ENCODE results near the gene ARHGAP6. TPM values are rescaled to one million over a fixed set of nuclear protein-coding genes. Genes with fewer than 3 reads are reported as not detected.
A peak's percentile ranks its signal among the peaks of the same experiment; 100 is the strongest.

ARHGAP6 gene
- total and polyA plus RNA-seq, 9 of the 15 experiments (the other 6 are each of a cell fraction or from before 2014, with no cell fraction given) = 12.5 to 63.6 (median 41.8) TPM

- POLR2A ChIA-PET = no interaction called here
- Histone ChIP-seq H3K36me3 (ENCODE audit: control insufficient read depth, insufficient read depth, low read length) (no peaks in the 10 kb centered on the region), H3K4me3 (no peak overlapping the region), H3K4me2 (ENCODE audit: insufficient read depth, low read length) (no peak overlapping the region), H3K9ac (ENCODE audit: insufficient read depth in 1 of 2, low read depth in 2 of 2, low read length in 2 of 2) (no peak overlapping the region), H3K9me1 (ENCODE audit: control insufficient read depth, insufficient read depth, low read length) (no peaks in the 10 kb centered on the region), H3K4me1 (replicated peaks in 1 of 2; ENCODE audit: control insufficient read depth in 2 of 2, insufficient read depth in 2 of 2, low read length in 2 of 2) (no peaks in the 10 kb centered on the region), H3K27me3 (ENCODE audit: control insufficient read depth in 2 of 2, insufficient read depth in 2 of 2, low read length in 2 of 2) (no peaks in the 10 kb centered on the region), H3K9me3 (replicated peaks; ENCODE audit: control insufficient read depth, insufficient read depth, low read depth, low read length) (no peaks in the 10 kb centered on the region), H2AFZ (ENCODE audit: low read depth, low read length) (no peak overlapping the region), H4K20me1 (replicated peaks; ENCODE audit: control insufficient read depth, insufficient read depth, low read length) (no peaks in the 10 kb centered on the region), H3K27ac (ENCODE audit: extremely low read depth, low read depth, low read length) (no peak overlapping the region), H3K79me2 (ENCODE audit: control insufficient read depth, insufficient read depth, low read length) (no peaks in the 10 kb centered on the region)
- ATAC-seq (no peak), FAIRE-seq (no peak), DNase-seq (ENCODE audit: extremely low read depth in 1 of 4, low spot score in 3 of 4) (no peak)
- BruUV-seq (replicated peaks) = no TSS peak
- TF ChIP-seq ZNF324 (CRISPR knock-in tag; IDR thresholded peaks at IDR 0.05) = peak; percentile 89
- TF ChIP-seq MNT (conservative IDR thresholded peaks at IDR 0.05) = no peak
- CTCF ChIA-PET (ENCODE audit: low intra/inter-chr PET ratio) = no interaction called here
- intact Hi-C loops (cut with micrococcal nuclease) (no loop called here), in situ Hi-C loops (cut with MboI) (no loop called here)
These were observed 39.4 kb downstream of the ARHGAP6 start for GRCh38 chrX:11626351-11626750.

GRCh38 chrX:11619441-11619840 is 46.3 kb downstream of the ARHGAP6 start:
- no peaks in the 10 kb centered on the region for H3K36me3 ChIP-seq (ENCODE audit: control insufficient read depth, insufficient read depth, low read length)
- ChIA-PET CTCF (ENCODE audit: low intra/inter-chr PET ratio) (no interaction called here), POLR2A (interaction anchor here (0.8 kb wide), 1 partner anchor 14 kb away, joined by 5 read pairs; no protein-coding TSS in a partner anchor)
- in situ Hi-C loops (cut with MboI) (no loop called here), intact Hi-C loops (cut with micrococcal nuclease) (no loop called here)
- no peak overlapping the region for H3K4me3 ChIP-seq
- no peaks in the 10 kb centered on the region for H3K9me1 ChIP-seq (ENCODE audit: control insufficient read depth, insufficient read depth, low read length)
- H3K4me1 ChIP-seq (replicated peaks in 1 of 2; ENCODE audit: control insufficient read depth in 2 of 2, insufficient read depth in 2 of 2, low read length in 2 of 2) = no peaks in the 10 kb centered on the region
- H3K9ac ChIP-seq (ENCODE audit: insufficient read depth in 1 of 2, low read depth in 2 of 2, low read length in 2 of 2) = no peak overlapping the region
- H3K27me3 ChIP-seq (ENCODE audit: control insufficient read depth in 2 of 2, insufficient read depth in 2 of 2, low read length in 2 of 2) = no peaks in the 10 kb centered on the region
- no peaks in the 10 kb centered on the region for H4K20me1 ChIP-seq (replicated peaks; ENCODE audit: control insufficient read depth, insufficient read depth, low read length)
- no peak overlapping the region for H2AFZ ChIP-seq (ENCODE audit: low read depth, low read length)
- H3K9me3 ChIP-seq (replicated peaks; ENCODE audit: control insufficient read depth, insufficient read depth, low read depth, low read length) = no peaks in the 10 kb centered on the region
- DNase-seq (ENCODE audit: extremely low read depth in 1 of 4, low spot score in 3 of 4) (no peak), FAIRE-seq (no peak), ATAC-seq (no peak)
- H3K4me2 ChIP-seq (ENCODE audit: insufficient read depth, low read length) = no peak overlapping the region
- no peaks in the 10 kb centered on the region for H3K79me2 ChIP-seq (ENCODE audit: control insufficient read depth, insufficient read depth, low read length)
- no TSS peak for BruUV-seq (replicated peaks)
- H3K27ac ChIP-seq (ENCODE audit: extremely low read depth, low read depth, low read length) = no peak overlapping the region
- 0% methylated on average over 1 of the region's 1 CpG for WGBS (ENCODE audit: insufficient coverage, low coverage, missing lambda C conversion rate)
- TF ChIP-seq SLC30A9 (CRISPR knock-in tag; IDR thresholded peaks at IDR 0.05) (no peak), ATF1 (CRISPR knock-in tag; IDR thresholded peaks at IDR 0.05) (no peak), ATF1 (tag; IDR thresholded peaks at IDR 0.05) (no peak), RBM39 (optimal IDR thresholded peaks at IDR 0.05; ENCODE audit: low read depth, low read length) (no peak), SIX5 (IDR thresholded peaks at IDR 0.05; ENCODE audit: borderline replicate concordance in 1 of 2, insufficient read depth in 1 of 2, low read depth in 1 of 2, low read length in 2 of 2) (no peak), ADNP (tag; IDR thresholded peaks at IDR 0.05) (no peak), ZZZ3 (IDR thresholded peaks at IDR 0.05) (no peak)
